Chondrocyte (in vitro differentiated cells): ENCODE measurements around the gene ESRRG. TPM values are rescaled to one million over a fixed set of nuclear protein-coding genes. Genes with fewer than 3 reads are reported as not detected.
"Not testable (repeated sequence)": the region's sequence is repeated elsewhere in the genome, so short reads cannot be mapped to it uniquely, and the experiment has no call there.

ENCODE experiments used
- DNase-seq: peaks from one replicate; pipeline ENCODE4 v3.0.0; 2021; ENCODE audit warnings: mixed read lengths, low spot score
- H3K27ac Mint-ChIP-seq: one replicate; pipeline ENCODE4 v1.8.0; 2021; ENCODE audit warnings: mild to moderate bottlenecking, moderate library complexity, mixed read lengths; ENCODE audit not compliant: unreplicated experiment
- H3K27me3 Mint-ChIP-seq: 2 replicates; pipeline ENCODE4 v1.8.0; 2021; ENCODE audit warnings: low read depth, mixed read lengths
- H3K36me3 Mint-ChIP-seq: 2 replicates; pipeline ENCODE4 v1.8.0; 2021; ENCODE audit warnings: low read depth, mixed read lengths
- H3K4me1 Mint-ChIP-seq: 2 replicates; pipeline ENCODE4 v1.8.0; 2021; ENCODE audit warnings: low read depth, mild to moderate bottlenecking, mixed read lengths
- H3K4me3 Mint-ChIP-seq: one replicate; pipeline ENCODE4 v1.8.0; 2021; ENCODE audit warnings: mild to moderate bottlenecking, moderate library complexity, mixed read lengths; ENCODE audit not compliant: unreplicated experiment
- H3K9me3 Mint-ChIP-seq: 2 replicates; pipeline ENCODE4 v1.8.0; 2021; ENCODE audit warnings: low read depth, mixed read lengths
- CTCF ChIP-seq: fragments of 200-600 bp; sonication (generic); IDR thresholded peaks from 2 replicates; pipeline ENCODE4 v1.5.0; 2021; ENCODE audit warnings: antibody characterized with exemption, mild to moderate bottlenecking, moderate library complexity
- total RNA-seq: library from RNA; stranded (reverse); gene quantifications from 3 replicates; pipeline ENCODE4 v1.2.1, GENCODE V29; 2021

Gene ESRRG
- total RNA-seq, 1 donor from 2014 or later: not detected

- H3K27me3 Mint-ChIP-seq: peaks cover 24% of the 10 kb centered on the region
- H3K36me3 Mint-ChIP-seq: no peaks in the 10 kb centered on the region
- no peaks in the 10 kb centered on the region for H3K9me3 Mint-ChIP-seq
- H3K4me3 Mint-ChIP-seq: no peak overlapping the region
- no peaks in the 10 kb centered on the region for H3K4me1 Mint-ChIP-seq
- TF ChIP-seq CTCF: no peak
- DNase-seq: no peak
- no peak overlapping the region for H3K27ac Mint-ChIP-seq
These were observed 188.2 kb downstream of the ESRRG start for GRCh38 chr1:216535059-216535458.

GRCh38 chr1:216533776-216534175, 189.5 kb downstream of the ESRRG start:
- Mint-ChIP-seq H3K36me3 (no peaks in the 10 kb centered on the region), H3K9me3 (no peaks in the 10 kb centered on the region), H3K4me1 (no peaks in the 10 kb centered on the region), H3K4me3 (no peak overlapping the region), H3K27me3 (peaks cover 24% of the 10 kb centered on the region), H3K27ac (no peak overlapping the region)
- no peak for DNase-seq
- no peak for TF ChIP-seq CTCF

DNA sequence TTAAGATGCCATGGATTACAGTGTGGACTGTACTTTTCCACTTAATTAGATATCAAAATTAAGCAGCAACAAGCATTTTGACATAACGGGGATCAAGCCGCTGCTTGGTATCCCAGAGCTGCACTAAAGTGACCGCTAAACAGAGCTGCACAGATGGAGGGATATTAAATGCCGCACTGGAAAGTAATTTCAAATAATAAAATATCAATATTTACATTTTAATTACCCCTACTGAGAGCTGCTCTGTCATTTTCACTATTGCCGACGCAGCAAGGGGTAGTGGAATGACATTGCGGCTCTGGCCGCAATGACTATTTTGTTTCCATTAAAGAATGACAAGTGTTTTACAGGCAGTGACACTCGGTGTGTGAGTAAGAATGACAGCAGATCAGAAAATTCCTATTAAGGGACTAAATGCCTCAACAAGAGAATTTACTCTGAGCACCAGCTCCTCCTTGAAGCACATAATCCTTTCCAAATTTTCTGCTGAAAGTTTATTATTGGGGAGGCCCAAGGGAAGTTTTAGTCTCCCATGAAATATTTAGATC, 190.9 kb downstream of the ESRRG start:
- TF ChIP-seq CTCF: no peak
- Mint-ChIP-seq H3K4me3 (no peak overlapping the region), H3K27me3 (peaks cover 25% of the 10 kb centered on the region), H3K27ac (no peak overlapping the region), H3K36me3 (no peaks in the 10 kb centered on the region), H3K4me1 (no peaks in the 10 kb centered on the region), H3K9me3 (no peaks in the 10 kb centered on the region)
- DNase-seq: no peak

DNA sequence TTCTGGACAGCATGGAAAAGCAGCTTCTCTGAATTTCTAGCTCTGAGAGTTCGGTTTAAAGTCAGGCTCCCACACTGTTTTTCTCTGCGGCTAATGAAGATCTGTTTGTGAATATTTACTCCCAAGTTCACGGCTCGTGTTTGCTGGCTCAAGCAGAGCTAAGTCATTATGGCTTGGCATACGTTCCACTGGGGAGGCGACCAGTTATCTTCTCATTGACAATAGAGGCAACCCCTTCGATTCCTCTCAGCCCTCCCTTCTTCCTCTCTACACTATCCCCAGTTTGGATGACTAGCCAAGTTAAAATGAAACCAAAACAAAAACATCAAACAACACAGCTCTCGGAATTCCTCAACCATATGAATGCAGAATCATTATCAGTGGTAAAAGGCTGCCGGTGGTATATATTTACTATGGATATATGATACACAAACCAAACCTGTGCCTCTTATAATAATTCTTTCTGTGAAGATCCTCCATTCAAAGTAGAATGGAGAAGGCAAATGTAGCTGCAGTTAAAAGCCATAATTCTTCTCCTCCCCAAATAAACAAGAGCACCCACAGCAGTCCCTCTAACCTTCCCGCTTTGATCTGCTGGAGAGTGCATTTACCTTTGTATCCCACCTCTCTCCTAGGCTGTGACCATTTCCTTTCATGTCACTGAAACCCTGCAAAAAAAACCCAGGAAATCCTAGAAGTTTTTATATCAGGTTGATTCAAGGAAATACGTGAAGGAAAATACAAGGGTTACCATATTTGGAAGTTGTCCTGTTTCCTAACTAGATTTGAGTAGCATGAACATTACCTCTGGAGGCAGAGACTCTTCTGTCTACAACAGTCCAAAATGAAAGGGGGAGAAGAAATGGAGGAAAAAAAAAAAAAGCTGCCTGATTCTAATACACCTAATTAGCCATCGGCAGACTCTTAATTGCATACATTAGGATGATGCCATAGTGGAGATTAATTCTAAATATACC, 191.7 kb downstream of the ESRRG start:
- DNase-seq: no peak
- no peaks in the 10 kb centered on the region for H3K4me1 Mint-ChIP-seq
- no peak overlapping the region for H3K27ac Mint-ChIP-seq
- H3K36me3 Mint-ChIP-seq: no peaks in the 10 kb centered on the region
- H3K4me3 Mint-ChIP-seq: no peak overlapping the region
- H3K27me3 Mint-ChIP-seq: peaks cover 25% of the 10 kb centered on the region
- TF ChIP-seq CTCF: no peak
- H3K9me3 Mint-ChIP-seq: no peaks in the 10 kb centered on the region

GRCh38 chr1:216529851-216530250, 193.4 kb downstream of the ESRRG start:
- H3K27ac Mint-ChIP-seq, DNase-seq, H3K9me3 Mint-ChIP-seq, H3K4me3 Mint-ChIP-seq, H3K4me1 Mint-ChIP-seq, H3K36me3 Mint-ChIP-seq: not testable (repeated sequence)
- H3K27me3 Mint-ChIP-seq: peaks cover 20% of the 10 kb centered on the region
